Measurements from ENCODE around the gene OR52L1.

The OR52L1 gene

DNA sequence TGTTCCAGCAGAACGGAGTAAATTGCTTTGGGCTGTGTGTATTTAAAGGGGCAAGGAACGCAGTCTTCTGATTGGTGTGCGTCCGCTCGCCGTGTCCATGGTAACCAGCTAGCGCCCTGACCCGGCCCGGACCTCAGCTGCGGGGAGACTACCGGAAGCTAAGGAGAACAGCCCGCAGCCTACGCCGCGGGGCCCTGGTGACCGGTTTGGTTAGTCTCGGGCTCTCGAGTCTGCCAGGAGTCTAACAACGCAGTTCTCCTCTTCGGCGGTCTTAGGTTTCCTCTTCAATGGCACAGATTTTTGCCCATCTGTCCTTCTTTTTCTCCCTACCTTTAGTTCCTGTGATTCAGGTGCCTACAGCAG is 48.2 kb downstream of the OR52L1 start:
- DNase-seq, result no peak

DNA sequence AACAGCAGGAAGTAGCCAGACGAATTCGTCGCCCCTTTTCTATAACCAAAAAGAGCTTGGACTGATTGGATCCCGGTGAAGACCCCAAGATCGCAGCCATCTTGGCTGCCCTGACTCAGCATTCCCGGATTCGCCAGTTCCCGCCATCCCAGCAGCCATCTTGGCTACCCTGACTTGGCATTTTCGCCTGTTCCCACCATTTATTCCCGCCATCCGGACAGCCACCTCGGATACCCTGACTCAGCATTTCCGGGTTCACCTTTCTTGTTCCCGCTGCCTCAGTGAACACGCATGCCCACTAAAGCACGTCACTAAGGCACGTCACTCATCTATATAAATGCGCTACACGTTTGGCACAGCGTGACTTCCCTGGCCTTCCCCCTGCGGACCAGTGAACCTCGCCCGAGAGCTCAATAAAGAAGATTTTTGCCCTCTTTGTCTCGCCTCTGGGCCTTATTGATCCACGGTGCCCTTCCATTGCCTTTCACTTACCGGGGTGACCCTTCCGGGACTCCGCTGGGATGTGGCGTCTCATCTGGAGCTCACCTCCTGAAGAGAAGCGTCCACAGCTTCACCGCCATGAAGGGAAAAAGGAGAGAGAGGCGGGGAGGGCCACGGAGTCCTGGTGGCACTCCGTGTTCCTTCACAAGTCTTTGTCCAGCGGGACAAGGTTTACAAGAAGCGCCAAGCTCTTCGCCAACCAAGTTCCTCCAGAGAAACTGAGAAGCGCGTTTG is 48.8 kb downstream of the OR52L1 start:
- no peak for DNase-seq

Measured in SIG-M5 (cell line).